T-helper 22 cell (primary cell): ENCODE results near the gene OXCT1.
"Not testable (repeated sequence)": the region's sequence is repeated elsewhere in the genome, so short reads cannot be mapped to it uniquely, and the experiment has no call there.

Experiments used
- DNase-seq: peaks from one replicate; pipeline ENCODE4 v3.0.0-alpha.2; 2020; ENCODE audit warnings: low read depth

OXCT1 gene

DNA sequence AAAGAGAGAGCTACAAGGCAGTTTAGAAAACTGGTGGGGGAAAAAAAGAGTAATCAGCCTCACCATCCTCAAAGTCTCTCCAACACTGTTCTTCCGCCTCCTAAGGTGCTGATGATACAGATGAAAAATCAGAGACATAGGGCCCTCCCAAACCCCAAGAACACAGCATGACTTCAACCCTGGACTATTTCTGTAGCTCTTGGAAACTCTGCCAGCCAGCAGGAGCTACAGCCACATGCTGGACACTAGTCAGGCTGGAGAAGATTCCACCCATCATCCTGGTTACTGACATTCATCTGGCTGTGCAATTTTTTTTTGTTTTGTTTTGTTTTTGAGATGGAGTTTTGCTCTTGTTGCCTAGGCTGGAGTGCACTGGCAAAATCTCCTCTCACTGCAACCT, 42.4 kb downstream of the OXCT1 start:
- DNase-seq = no peak

DNA sequence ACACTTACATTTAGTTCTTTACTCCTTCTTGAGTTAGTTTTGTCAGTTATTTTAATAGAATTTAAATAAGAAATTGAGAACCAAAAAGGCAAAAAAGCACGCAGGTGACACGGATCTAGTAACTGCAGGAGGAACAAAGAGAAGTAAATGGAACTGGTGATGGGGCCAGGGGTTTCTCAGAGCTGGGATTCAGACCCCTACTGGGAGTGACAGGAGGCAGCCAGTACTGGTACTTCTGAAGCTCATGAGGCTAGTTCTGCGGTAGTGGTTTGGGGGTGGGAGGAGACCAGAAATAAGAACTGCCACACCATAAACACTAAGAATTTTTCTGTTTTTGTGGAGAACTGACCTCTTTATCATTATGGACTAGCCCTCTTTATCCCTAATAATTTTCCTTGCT, 48.2 kb downstream of the OXCT1 start:
- DNase-seq = no peak

DNA sequence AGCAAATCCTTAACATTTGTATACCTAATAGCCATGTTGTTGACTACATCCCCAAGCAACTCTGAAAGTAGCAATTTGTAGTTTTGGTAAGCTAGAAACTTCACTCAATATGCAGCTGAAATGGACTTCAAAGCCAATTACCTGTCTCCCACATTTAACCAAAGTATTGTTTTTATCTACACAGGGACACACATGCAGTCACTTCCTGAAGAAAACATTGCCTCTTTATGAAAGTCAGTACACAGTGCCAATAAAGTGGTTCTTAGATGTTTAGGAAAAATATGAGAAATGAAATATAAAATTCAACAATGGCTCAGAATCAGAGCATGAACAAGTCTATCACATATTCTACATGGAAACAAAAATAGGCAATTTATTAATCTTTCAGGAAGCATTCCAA, 49.2 kb downstream of the OXCT1 start:
- DNase-seq = no peak

DNA sequence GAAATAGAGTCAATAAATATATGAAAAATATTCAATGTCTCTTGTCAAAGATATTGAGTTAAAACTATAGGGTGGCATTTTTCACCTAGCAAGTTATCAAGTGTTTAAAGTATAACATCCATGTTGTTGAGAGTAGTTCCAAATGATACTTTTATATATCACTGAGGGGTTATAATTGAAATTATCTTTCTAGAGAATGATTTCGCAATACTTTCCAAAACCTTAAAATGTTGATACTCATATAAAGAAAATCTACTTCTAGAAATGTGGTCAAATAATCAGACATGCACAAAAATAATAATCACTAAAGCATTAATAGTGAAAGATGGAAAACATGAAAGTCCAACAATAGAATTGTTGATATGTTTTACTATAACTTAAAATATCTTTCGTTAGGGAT, 50.1 kb downstream of the OXCT1 start:
- no peak for DNase-seq

DNA sequence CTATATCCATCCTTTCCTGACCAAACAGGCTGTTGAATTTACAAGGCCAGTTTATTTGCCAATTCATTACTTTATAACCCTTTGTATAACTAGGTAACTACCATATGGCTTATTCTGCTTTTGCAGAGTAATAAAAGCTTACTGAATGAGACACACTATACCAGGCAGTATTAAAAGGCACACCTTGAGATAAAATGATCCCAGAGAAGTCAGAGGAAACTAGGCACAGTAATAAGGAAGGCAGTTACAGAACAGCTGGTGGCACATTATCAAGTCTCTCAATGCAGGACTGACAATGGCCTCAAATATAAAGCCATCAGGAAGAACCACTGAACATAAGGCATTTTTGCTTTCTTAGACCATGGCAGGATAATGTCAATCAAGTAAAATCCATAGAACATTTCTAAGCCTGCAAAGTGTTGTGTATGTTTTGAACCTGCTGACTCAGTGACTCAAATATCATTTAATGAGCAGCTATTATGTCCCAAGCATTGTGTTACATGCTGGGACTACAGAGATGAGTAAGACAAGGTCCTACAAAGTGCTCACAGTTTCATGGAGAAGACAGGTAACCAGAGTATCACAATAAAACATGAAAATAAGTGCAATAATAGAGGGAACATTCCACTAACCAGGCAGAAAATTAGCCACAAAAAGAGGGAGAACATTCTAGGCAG, 52.5 kb downstream of the OXCT1 start:
- no peak for DNase-seq

DNA sequence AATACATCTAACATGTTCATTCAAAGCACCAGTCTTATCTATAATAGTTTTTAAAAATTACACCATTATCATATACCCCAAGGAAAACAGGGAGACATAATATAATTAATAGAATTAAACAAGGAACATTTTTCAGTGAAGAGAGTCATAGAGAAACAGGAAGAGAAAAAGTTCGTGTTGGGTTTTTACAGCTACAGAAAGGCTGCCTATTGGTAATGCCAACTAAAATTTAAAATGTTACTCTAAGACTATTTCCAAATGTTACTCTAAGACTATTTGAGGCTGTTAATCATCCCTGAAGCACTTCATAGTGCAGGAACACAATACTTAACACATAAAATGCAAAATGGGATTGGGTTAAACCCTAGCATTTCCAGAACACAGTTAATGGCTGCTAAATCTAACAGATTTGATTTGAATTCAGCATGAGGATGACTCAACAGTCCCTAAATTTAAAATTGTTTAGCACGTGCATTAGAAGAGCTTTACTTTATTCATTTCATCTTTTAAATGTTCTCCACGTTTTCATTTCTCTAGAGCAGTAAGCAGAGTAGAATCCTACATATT, 54.5 kb downstream of the OXCT1 start:
- no peak for DNase-seq

DNA sequence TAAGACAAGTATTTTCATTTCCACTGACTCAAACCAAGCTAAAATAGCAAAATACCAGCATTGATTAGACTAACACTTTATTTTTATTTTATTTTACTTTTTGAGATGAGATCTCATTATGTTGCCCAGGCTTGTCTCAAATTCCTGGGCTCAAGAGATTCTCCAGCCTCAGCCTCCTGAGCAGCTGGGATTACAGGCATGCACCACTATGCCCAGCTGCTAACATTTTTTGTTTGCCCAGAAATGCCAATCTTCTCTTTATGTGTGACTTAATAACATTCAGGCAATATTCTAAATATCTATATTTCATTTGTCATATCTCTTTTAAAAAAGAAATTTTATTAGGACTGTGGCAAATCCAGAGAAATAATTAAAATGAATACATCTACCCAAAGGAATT, 55.0 kb downstream of the OXCT1 start:
- no peak for DNase-seq

DNA sequence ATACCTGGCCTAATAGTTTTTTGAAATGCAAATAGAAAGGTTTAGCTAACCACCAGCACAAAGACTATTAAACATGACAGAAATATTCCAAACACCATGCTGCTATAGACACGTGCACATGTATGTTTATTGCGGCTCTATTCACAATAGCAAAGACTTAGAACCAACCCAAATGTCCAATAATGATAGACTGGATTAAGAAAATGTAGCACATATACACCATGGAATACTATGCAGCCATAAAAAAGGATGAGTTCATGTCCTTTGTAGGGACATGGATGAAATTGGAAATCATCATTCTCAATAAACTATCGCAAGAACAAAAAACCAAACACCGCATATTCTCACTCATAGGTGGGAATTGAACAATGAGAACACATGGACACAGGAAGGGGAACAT, 55.9 kb downstream of the OXCT1 start:
- not testable (repeated sequence) for DNase-seq

DNA sequence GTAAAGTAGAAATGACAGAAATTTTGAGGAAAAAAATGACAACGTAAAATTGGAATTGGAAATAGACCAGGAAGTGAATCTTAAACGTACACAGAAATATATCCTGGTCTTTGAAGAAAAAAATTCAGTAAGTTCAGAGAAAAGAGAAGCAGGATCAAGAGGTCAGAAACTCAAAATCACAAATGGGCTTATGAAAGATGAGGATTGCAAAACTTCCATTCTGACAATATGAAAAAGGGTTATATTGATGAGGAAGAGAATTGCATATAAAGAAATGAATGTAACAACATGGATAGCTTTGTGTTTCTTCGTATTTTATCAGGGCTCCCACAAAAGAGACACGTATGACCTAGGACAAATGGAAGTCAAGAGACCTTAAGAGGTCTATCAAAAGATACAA, 58.1 kb downstream of the OXCT1 start:
- no peak for DNase-seq

DNA sequence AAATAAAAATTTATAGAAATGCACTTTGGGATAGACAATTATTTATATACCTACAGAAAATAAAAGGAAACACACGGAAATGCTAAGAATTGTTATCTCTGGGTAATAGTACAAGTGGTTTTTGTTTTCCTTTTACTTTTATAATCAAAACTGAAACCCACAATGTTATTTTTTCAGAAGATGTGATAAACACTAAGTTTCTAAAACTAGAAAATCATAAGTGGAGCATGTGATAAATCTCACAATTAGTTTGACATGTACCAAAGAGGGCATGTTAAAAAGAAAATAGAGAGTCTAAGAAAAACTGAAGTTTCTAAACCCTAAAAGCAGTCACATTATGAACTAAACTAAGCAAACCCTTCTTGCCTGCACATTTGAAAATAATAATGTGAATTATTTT, 61.1 kb downstream of the OXCT1 start:
- no peak for DNase-seq

DNA sequence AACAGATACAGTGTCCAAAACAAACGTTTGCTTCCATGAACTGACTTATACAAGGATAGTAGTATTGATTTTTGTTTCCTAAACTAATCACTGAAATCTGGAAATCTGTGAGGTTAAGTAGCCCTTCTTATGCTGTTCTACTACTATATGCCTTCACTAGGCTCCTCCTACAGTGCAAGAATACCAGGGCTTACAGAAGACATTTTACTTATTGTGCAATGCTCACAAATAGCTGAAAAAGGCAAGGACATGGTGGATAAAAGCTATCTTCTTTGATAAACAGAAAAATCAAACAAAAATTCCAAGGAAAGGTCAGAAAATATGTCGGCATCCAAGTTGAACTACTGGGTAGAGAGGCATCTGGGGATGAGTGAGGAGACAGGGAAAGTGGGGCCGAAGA, 61.9 kb downstream of the OXCT1 start:
- no peak for DNase-seq

DNA sequence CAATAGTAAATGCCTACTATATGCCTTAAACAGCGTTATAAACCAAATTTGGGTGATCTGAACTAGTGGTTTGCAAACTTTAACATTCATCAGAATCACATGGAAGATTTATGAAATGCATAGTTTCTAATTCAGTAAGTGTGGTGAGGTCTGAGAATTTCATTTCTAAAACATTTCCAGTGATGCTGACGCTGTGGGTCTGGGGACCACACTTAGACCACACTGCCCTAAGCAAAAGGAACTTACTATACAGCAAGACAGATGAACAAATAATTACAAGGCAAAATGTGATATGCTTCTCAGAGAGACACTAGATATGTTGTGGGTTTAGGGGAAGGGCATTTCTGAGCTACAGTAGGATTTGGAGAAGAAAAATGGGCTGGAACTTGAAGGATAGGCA, 72.6 kb downstream of the OXCT1 start:
- DNase-seq = no peak

DNA sequence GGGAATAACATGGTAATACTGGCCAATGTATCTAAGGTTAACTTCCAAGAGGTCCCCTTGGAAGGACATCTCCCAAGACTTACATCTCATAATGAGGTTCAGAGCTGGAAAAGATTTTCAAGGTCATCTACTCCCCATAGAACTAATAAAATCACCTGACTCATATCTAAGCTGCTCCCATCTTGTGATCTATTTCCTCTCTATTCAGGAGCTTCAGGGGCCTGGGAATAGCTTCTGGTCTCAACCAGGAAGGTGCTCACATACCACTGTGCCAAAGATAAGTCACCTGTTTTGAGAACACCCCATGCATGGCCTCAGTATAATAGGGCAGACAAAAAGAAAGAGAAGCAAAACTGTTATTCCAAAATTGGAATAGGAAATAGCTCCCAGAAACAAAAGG, 74.2 kb downstream of the OXCT1 start:
- DNase-seq = no peak

DNA sequence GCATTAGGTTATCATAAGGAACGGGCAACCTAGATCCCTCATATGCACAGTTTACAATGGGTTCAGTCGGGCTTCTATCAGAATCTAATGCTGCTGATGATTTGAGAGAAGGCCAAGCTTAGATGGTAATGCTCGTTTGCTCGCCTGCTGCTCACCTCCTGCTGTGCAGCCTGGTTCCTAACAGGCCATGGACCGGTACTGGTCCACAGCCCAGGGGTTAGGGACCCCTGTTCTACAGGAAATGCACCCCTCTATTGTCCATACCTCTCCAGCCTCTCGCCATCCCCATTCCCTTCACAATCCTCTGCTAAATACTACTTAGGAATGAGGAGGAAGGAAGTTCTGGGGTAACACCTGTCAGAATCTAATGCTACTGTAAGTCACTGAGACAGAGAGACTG, 75.1 kb downstream of the OXCT1 start:
- no peak for DNase-seq

DNA sequence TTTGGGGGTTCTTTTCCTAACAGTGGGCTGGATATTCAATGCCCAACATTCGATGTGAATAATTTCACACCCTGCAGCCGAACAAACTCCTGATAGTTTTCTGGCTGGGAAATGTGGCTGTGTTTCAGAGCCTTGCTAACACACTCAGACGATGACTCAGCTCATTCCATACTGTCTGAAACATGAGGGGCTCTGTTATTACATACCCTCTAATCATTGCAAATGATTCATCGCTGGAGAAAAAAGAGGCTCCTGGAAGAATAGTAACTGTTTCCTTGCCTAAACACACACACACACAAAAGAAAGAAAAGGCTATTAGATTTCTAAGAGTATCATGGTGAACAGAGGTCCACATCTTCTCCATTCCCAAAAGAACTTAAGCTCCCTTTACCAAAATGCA, 75.8 kb downstream of the OXCT1 start:
- DNase-seq = no peak

DNA sequence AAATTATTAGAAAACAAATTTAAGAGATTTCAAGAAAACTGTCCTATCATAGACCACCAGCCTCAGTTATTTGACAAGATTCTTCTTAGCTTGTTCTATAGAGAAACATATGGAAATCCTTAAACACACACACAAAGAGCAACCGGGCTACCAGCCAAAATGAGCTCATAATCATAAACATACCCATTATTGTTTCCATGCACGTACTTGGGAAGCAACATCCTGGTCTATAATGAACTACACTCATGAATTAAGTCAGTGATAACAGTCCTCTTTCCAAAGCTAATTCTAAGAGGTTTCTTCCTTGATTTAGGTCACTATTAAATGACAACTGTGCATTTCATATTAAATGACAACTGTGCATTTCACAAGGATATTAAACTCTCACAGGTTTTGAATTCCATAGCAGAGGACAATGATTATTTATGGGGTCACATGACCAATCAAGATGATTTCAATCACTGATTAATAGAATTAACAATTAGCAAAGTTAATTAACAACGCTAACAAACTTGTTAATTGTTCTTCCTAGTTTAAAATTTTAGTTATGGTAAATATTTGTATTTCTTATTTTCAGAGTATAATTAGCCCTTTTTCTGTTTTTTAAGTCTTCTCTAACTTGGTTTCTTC, 77.0 kb downstream of the OXCT1 start:
- DNase-seq = no peak

DNA sequence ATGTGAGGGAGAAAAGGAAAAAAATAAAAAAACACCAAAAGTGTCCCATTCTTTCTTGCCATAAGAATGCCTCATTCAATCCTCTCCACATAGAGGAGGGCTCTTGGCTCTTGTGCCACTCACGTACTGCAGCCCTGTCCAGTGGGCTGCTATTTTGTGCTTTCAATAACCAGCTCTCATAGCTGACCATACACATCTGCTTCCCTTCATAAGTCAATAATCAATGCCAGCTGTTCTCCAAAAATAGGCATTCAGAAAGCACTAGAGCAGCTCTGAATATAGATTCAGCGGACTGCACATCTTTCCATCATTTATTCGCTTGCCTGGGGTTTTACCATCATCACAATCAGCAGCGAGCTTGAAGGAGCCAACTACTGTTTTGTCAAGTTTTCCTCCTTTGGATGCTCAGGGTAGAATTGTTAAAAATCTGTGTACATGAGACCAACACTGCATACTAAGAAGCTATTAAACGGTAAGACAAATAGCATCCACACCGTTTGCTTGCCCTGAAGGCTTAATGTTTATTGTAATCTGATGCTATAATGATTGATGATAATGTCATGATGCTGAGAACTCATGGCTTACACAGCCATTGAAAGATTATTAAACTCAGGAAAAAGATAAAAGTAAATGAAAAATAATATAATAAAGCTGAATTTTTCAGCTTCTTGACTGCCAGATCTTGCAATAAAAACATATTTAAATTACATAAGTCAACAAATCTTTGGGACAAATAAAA, 80.0 kb downstream of the OXCT1 start:
- DNase-seq = no peak

DNA sequence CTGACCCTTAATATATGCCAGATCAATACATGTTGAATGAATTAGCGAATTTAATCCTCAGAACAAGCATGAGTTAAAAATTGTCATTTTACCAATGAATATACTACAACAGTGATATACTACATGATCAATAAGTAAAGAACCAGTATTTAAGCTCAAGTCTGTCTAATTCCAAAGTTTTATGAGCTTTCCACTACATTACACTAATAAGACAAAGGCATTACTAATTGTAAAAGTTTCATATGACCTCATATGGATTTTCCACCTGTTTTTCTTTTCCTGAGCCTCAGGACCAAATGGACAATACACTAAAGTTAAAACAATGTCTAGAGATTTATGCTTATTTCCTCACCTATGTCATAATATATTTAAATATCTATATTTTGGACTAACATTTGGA, 80.8 kb downstream of the OXCT1 start:
- DNase-seq = no peak

DNA sequence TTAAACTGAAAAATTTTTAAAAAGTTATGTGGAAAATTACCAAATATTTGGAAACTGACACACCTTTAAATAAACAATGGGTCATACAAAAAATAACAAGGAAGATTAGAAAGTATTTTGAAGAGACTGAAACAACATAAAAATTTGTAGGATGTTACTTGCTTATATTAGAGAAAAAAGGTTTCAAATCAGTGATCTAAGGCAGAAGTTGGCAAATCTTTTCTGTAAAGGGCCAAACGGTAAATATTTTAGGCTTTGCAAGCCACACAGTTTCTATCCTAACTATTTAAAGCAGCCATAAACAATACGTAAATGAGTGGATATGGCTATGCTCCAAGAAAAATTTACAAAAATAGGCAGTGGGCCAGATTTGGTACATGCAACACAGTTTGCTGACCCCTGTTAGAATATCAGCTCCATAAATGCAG, 81.3 kb downstream of the OXCT1 start:
- no peak for DNase-seq

DNA sequence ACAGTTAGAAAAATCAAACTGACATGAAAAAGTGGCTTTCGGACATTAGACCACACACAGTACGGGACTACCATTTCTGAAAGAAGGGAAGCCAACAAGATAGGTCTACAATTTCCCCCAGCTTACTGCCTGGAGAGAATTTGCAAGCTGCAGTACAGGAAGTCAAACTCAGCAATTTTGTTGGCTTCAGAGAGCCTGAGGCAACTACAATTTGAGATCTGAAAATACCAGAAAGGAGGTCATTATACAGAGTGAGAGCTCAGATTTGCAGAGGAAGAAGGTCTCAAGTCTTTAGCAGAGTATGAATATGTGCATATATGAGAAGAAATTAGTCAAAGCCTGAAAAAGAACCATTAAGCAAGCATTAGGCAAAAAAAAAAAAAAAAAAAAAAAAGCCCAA, 83.0 kb downstream of the OXCT1 start:
- no peak for DNase-seq

DNA sequence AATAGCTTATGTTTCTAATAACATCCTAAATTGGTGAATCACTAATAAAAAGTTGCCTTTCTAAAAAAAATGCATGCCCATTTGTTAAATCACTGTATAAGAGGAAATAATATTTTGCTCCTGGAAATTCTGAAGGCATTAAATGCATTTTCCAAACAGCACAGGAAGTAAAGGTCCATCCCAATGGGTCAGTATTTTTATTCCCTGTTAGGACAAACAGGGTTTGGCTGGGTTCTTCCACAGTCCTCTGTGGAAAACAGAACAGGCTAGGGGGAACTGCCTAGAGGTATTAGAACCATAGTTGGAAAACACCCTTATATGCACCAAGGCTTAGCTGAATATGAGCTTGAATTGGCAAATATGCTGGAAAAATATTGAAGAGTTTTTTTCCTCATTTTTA, 85.2 kb downstream of the OXCT1 start:
- DNase-seq = no peak

DNA sequence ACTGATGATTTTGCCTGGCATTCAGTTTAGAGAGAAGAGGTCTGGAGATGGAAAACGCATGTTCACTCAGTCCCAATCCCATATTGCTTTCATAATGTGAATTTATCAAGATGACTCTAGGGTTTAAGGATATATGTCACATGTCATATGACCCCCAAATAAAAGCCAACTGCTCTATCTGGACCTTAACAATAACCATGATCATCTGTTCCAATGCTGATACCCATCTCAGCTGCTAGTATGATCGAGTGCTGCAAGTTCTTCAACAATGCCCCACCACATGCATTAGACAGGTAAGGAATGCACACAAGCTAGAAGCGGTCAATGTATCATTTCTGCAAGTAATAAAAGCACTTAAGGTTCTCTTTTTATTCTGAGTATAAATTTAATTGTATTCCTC, 91.8 kb downstream of the OXCT1 start:
- DNase-seq = no peak

DNA sequence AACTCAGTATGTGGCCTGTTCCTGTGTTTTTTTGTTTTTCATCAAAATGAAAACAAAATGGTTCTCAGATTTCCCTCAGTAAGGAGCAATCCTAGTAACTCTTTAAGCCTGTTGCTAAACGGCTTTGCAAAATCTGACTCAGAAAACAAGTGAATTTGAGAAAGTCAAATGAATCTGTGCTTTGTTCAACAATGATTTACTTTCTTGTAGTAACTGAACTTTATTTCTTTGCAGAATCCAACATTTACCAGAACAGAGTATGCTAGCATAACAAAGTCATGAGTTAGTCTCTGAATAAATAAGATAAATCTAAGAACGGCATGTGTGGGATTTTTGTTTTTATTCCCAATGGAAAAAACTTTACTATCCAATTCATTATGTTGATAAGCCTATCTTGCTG, 93.8 kb downstream of the OXCT1 start:
- no peak for DNase-seq
